AG20443 (cell line): Measurements from ENCODE around the gene FYN.
A peak's percentile ranks its signal among the peaks of the same experiment; 100 is the strongest.

Source experiments
- DNase-seq: peaks from one replicate; pipeline ENCODE4 v3.0.0; 2012; ENCODE audit warnings: low spot score, mixed read lengths

Gene FYN

DNA sequence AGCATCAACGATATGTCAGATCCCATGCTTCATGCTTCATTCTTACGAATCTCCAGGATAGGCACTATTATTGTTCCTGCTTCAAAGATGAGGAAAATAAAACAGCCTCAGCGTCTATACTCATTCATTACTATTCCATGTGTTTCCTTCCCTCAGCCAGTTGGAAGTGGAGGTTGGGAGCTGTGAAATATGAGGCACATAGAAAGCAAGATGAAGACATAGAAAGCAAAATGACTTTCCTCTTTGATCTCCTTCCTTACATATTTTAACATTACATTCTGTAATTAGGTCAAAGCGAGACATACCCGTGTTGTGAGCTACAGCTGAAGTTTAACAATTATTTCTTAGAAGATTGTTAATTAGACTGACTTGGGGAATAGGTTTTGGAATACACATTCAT, 125.4 kb downstream of the FYN start:
- no peak for DNase-seq

DNA sequence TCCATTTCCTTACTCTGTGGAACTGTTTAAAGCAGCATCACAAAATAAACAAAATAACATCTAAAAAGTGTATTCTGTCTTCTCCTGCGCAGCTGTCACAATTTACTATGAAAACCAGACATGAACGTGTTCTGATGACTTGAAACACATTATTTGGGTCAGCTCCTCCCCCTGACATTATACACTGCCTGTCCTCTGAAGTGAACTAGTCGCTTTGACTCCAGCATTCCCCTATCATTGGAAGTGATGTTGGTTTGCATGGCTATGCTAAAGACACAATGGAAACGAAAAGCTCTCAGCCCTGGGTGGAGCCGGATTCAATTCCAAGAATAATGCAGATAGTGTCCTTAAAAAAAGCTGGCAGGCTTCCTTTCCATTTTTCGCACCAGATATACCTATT, 125.9 kb downstream of the FYN start:
- DNase-seq: no peak

DNA sequence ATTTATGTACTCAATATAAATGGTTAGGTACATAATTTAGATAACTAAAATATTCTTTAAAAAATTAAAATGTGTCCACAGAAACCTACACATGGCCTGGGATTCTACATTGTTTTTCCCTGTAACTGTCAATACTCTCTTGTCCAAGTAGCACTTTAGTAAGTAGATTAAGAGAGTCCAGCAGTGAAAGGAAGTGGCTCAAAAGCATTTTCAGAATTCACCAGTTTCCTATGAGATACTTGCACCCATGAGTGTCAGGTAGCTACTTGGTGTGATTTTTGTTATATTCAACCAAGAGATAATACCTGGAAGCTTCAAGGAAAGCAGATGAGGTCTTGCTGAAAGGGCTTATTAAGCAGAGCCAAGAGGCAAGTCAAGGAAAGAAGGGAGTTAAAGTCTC, 126.3 kb downstream of the FYN start:
- DNase-seq: no peak

DNA sequence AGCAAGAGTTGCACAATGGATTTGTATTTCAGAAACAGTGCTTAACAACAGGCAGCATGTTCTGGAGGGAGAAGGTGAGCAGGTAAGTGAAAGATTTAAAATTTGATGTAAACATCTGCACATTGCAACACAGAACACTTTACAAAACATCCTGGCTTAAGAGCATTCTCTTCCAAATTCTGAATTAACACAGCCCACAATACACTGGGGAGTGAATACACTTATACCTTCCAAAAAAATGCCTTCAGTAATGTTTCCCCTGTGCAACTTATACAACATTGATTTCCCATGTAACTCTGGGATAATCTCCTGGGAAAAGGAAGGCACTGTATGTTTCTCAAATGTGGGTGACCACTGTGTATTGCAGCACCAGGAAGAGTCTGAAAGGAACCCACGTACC, 127.6 kb downstream of the FYN start:
- no peak for DNase-seq

DNA sequence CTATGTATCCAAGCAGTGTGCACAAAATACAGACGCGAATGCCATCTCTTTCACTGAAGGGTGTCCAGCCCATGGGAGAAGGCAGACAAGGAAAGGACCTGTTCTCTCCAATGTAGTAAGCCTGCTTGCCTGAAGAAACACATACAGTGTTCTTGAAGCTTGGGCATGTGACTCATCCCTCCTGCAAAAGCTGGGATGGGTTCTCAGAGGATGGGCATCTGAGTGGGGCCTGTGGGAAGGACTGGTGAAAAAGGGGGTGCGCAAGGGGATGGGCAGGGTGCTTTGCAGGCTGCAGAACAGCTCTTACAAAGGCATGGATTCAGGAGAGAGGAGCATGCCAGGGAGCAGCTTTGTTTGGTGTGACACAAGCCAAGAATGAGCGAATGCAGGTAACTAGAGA, 128.1 kb downstream of the FYN start:
- DNase-seq: no peak

DNA sequence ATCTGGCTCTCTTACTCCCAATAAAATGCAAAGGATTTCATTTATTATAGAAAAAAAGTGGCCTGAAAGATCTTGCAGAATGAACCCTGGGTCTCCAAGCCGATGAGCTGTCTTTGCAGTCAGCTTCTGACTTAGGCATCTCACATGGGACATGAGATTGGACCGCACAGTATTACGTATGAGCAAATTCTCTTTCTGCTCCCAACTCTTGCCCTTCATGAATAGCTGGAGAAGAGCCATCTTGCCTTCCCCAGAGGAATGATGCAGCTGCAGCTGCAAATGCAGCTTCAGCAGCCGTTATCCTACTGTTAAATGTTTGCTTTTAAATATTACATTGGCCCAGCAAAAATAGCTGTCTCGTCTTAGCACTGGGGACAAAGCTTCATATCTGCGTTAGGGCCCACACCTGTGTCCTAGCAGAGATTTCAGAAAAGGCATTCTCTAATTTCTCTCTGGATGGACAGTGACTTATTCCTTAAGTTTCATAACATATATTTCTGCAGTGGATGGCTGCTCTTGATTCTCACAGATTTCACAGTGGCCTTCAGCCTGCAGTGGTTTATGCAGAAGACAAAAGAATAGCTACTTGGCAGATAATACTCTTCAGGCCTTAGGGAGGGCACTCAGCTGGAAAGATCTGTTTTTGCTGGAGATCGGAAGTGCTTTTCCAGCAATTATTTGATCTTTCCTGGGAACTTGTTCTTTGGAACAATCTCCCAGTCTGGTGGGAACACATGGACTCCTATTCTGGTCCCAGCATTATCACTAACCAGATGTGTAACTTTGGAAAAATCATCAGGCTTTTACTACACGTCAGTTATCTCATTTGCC, 129.2 kb downstream of the FYN start:
- DNase-seq: peak; percentile 71

- no peak for DNase-seq
Observed at GRCh38 chr6:111743360-111743759, 129.9 kb downstream of the FYN start.

- DNase-seq: no peak
Observed at GRCh38 chr6:111741177-111741952, 131.9 kb downstream of the FYN start.

- no peak for DNase-seq
Observed at GRCh38 chr6:111740506-111740905, 132.7 kb downstream of the FYN start.

DNA sequence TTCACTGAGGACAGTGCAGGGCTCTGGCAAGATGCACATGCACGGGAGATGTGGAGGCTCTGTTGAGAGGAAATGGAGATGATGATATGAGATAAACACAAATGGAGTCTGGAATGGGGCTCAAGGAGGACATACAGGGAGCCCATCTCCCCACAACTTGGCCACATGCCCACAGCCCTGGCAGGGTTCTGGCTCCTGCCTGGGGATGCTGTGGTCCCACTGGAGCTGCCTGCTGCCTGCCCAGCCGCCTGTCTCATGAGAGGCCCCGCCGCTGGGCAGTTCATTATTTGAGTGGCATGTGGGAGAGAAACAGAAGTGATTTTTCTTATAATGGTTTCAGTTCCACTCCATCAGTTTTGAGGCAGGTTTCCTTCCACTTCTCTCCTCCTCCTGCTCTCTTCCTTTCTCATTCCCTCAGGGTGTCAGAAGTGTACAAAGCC, 134.0 kb downstream of the FYN start:
- DNase-seq: no peak

DNA sequence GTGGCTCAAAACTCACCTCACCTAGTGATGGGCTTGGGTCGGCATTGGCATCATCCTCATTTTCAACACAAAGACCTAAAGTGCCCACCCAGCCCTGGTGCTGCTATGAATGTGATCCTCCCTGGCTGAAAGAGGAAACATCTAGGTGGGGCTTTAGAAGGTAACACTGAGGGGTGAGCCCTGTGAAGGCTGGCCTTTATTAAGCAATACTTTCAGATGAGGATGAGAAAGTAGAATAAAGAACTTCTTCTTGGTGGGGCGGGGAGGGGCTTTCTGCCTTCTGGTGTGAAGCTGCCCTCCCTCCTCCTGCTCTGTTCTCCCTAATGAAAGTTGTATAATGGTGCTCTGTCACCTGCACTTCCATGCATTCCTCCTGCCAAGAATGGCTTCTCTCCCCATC, 134.6 kb downstream of the FYN start:
- no peak for DNase-seq

- DNase-seq: no peak
Observed at GRCh38 chr6:111738156-111738555, 135.1 kb downstream of the FYN start.

DNA sequence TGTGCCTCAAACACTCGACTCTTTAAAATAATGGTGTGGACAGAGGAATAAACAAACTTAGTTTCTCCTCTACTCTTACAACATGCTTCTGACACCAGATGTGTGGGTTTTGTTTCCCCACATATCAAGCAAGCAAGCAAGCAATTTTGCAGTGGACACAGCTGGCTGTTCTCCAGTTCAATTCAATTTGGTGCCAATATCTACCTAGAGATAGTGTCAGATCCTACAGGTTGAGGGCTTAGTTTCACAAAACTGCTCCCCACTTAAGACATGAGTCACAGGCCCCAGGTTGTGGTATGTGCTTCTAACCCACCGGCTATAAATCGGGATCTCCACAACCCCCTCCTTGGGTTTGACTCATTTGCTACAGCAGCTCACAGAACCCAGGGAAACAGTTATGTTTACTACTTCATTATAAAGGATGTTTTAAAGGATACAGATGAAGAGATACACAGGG, 136.2 kb downstream of the FYN start:
- DNase-seq: peak; percentile 33

- no peak for DNase-seq
Observed at GRCh38 chr6:111736005-111736608, 137.1 kb downstream of the FYN start.

- no peak for DNase-seq
Observed at GRCh38 chr6:111734068-111735061, 138.9 kb downstream of the FYN start.

DNA sequence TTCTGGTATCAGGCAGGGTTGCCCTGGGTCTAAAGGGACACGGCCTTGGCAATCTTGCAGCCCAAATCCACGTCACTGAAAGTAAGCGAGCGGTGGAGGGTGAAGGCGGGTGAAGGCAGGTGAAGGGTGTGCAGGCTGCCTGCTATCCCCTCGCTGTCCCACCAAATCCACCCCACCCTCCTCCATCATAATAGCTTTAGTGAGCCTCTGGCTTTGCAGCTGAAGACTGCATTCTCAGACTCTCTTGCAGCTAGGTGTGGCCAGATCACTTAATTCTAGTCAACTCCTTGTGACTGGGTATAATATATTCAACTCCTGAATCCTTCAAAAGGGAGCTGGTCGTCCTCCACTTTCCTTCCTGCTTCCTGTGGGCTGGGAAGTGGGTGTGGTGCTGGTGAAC, 140.9 kb downstream of the FYN start:
- no peak for DNase-seq

- no peak for DNase-seq
Observed at GRCh38 chr6:111731456-111732195, 141.6 kb downstream of the FYN start.

DNA sequence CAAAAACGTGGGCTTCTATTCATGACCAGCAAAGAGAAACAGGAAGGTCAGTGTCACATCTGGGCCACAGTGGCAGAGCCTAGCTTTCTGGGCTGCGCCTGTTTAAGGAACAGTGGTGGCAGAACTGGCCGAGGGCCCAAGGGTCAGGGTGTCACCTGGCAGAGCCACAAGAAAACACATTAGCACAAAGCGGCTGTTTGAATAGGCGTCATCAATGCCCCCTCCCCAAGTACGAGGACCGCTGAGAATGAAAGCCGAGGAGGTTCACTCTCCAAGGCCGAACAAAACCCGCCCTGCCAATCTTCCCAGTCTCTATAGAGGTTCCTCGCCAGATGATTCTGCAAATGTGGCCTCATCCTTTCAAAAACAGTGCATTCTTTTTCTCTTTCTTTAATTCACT, 142.4 kb downstream of the FYN start:
- DNase-seq: no peak

DNA sequence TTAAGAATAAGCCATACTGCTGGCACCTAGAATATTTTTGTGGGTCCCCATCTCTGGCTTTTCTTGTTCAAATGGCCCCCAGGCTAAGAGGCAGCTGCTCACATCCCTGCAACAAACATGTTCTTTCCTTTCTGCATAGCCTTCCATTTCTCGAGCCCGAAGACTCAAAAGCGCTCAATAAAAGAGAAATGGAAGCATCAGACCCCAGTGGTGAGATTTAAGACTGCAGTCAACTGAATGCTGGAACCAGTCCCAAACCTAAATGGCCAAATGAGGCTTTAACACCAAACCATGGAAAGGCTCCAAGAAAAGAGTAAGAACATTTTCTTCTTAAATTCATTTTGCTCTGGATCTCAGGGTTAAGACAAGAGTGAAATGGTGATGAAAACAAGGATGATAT, 145.4 kb downstream of the FYN start:
- no peak for DNase-seq

DNA sequence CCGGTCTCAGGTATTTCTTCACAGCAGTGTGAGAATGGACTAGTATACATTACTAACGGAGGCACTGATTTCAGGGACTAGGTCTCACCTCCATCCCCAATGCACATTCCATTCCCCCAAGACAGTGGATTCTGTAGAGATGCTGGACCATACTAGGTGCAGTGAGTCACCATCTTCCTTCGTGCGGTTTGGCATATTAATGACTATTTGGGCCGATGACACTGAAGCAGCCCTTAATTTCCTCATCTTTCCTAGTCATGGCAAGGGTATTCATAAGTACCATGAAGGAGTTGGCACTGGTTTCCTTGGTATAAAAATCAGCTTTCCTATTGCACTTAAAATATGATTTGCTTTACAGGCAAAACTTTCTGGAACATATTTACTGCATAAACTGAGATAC, 146.2 kb downstream of the FYN start:
- peak; percentile 74 for DNase-seq
